Measurements from ENCODE around the gene TRAF6.

GRCh38 chr11:36454551-36454940 is 55.5 kb downstream of the TRAF6 start:
- TF ChIP-seq, protein P1, sequence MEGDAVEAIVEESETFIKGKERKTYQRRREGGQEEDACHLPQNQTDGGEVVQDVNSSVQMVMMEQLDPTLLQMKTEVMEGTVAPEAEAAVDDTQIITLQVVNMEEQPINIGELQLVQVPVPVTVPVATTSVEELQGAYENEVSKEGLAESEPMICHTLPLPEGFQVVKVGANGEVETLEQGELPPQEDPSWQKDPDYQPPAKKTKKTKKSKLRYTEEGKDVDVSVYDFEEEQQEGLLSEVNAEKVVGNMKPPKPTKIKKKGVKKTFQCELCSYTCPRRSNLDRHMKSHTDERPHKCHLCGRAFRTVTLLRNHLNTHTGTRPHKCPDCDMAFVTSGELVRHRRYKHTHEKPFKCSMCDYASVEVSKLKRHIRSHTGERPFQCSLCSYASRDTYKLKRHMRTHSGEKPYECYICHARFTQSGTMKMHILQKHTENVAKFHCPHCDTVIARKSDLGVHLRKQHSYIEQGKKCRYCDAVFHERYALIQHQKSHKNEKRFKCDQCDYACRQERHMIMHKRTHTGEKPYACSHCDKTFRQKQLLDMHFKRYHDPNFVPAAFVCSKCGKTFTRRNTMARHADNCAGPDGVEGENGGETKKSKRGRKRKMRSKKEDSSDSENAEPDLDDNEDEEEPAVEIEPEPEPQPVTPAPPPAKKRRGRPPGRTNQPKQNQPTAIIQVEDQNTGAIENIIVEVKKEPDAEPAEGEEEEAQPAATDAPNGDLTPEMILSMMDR (IDR thresholded peaks at IDR 0.05), result no peak
- no peak for TF ChIP-seq ZFX (IDR thresholded peaks at IDR 0.05; ENCODE audit: borderline replicate concordance)

All from 22Rv1 (cell line).